Endothelial cell of umbilical vein (primary cell): ENCODE data around the gene JAZF1. TPM values are rescaled to one million over a fixed set of nuclear protein-coding genes. Genes with fewer than 3 reads are reported as not detected.

Experiments used
- BruUV-seq: library from RNA; stranded (reverse); fragments of 400-500 nt; replicated peaks from 2 replicates; lab custom pipeline; 2021; lab: Mats Ljungman, UMichigan
- CTCF ChIA-PET: fragments of 300-600, 350-600 bp; sonication (Branson Sonifier 250); formaldehyde crosslinking; loops from one replicate; lab custom pipeline; 2021; ENCODE audit warnings: antibody characterized with exemption, inconsistent platforms; lab: Charles Lee
- POLR2A ChIA-PET: fragments of 300-600, 350-600 bp; sonication (Branson Sonifier 250); formaldehyde crosslinking; loops from one replicate; lab custom pipeline; 2021; ENCODE audit warnings: antibody characterized with exemption, inconsistent platforms; lab: Charles Lee
- DNase-seq: peaks from one replicate; pipeline ENCODE4 v3.0.0-alpha.2; 2011; ENCODE audit warnings: low read depth, low spot score
- FAIRE-seq: peaks from 2 replicates; lab custom pipeline; 2011; peaks lifted over from hg19 to GRCh38; lab: Jason Lieb, UNC
- H2AFZ ChIP-seq: 2 replicates; pipeline ENCODE4 v1.6.0; 2012; ENCODE audit warnings: low read depth, low read length, control low read depth, inconsistent platforms
- H3K27ac ChIP-seq: 2 replicates; pipeline ENCODE4 v1.5.1; 2011; ENCODE audit warnings: low read depth, mild to moderate bottlenecking, control low read depth, low read length, moderate library complexity; ENCODE audit not compliant: insufficient read depth
- H3K27me3 ChIP-seq, 2 experiments: 2 replicates each; pipeline versions ENCODE4 v1.6.0 to v1.6.1; 2011; ENCODE audit warnings: low read length in 2 of 2, mixed read lengths in 1 of 2; ENCODE audit not compliant: control insufficient read depth in 2 of 2, insufficient read depth in 2 of 2
- H3K36me3 ChIP-seq, 2 experiments: 2 replicates in 1 of 2; 3 replicates in 1 of 2; pipeline ENCODE4 v1.5.1; 2011; ENCODE audit warnings: low read length in 2 of 2, mild to moderate bottlenecking in 1 of 2, moderate library complexity in 1 of 2; ENCODE audit not compliant: control insufficient read depth in 2 of 2, insufficient read depth in 2 of 2; ENCODE audit errors: extremely low read depth in 1 of 2
- H3K4me1 ChIP-seq: 3 replicates; pipeline ENCODE4 v1.5.1; 2011; ENCODE audit warnings: mild to moderate bottlenecking, low read length; ENCODE audit not compliant: control insufficient read depth, insufficient read depth; ENCODE audit errors: extremely low read depth
- H3K4me2 ChIP-seq: 2 replicates; pipeline ENCODE4 v1.6.1; 2011; ENCODE audit warnings: low read length, control low read depth, mixed read lengths; ENCODE audit not compliant: insufficient read depth
- H3K4me3 ChIP-seq, 3 experiments: fragments of 200-600 bp in 1 of 3; sonication (generic), shearing (Covaris generic) in 1 of 3; replicated peaks in 1 of 3; 2 replicates each; pipeline ENCODE4 v1.5.1; 2011 to 2016; ENCODE audit warnings: control low read depth in 3 of 3, low read length in 3 of 3, mild to moderate bottlenecking in 2 of 3, inconsistent platforms in 1 of 3, low read depth in 1 of 3, moderate library complexity in 1 of 3; ENCODE audit not compliant: insufficient read depth in 1 of 3
- H3K79me2 ChIP-seq: 2 replicates; pipeline ENCODE4 v1.6.0; 2012; ENCODE audit warnings: low read length, inconsistent platforms; ENCODE audit not compliant: control insufficient read depth, insufficient read depth
- H3K9ac ChIP-seq: replicated peaks from 2 replicates; pipeline ENCODE3; 2011; ENCODE audit warnings: low read length, control low read depth; ENCODE audit not compliant: insufficient read depth; ENCODE audit errors: extremely low read depth
- H3K9me1 ChIP-seq: replicated peaks from 3 replicates; pipeline ENCODE4 v1.6.0; 2011; ENCODE audit warnings: mild to moderate bottlenecking, low read length; ENCODE audit not compliant: control insufficient read depth, insufficient read depth; ENCODE audit errors: extremely low read depth
- H3K9me3 ChIP-seq: replicated peaks from 2 replicates; pipeline ENCODE4 v1.5.1; 2012; ENCODE audit warnings: low read length, inconsistent platforms; ENCODE audit not compliant: control insufficient read depth, insufficient read depth
- H4K20me1 ChIP-seq: replicated peaks from 2 replicates; pipeline ENCODE3; 2011; ENCODE audit warnings: mild to moderate bottlenecking, low read length; ENCODE audit not compliant: control insufficient read depth, insufficient read depth; ENCODE audit errors: extremely low read depth
- JUN ChIP-seq: IDR thresholded peaks from 2 replicates; pipeline ENCODE4 v1.6.1; 2011; ENCODE audit warnings: borderline replicate concordance, low read depth; ENCODE audit not compliant: insufficient read length, insufficient read depth
- POLR2AphosphoS5 ChIP-seq: IDR thresholded peaks from 2 replicates; pipeline ENCODE4 v1.6.1; 2012; ENCODE audit warnings: low read depth, mild to moderate bottlenecking, control low read depth, low read length, moderate library complexity; ENCODE audit not compliant: insufficient read depth
- dilution Hi-C: fragments of 300-500 bp; cut with MboI; formaldehyde crosslinking; loops from one replicate; pipeline ENCODE4 v1.15.0; 2019; ENCODE audit warnings: low sequenced_read_pairs; ENCODE audit not compliant: extremely low pct_ligation_motif_present
- intact Hi-C: fragments of 100-400 bp; cut with micrococcal nuclease; formaldehyde crosslinking; loops from one replicate; pipeline ENCODE4 v1.10.0; 2022
- polyA plus RNA-seq, 4 experiments: library from polyadenylated mRNA; depleted of rRNA in 3 of 4; stranded (reverse) in 3 of 4; unstranded in 1 of 4; fragments of >200 nt; gene quantifications; 2 replicates each; pipeline versions ENCODE4 v1.2.1 to v1.2.3, GENCODE V29; 2011 to 2012; ENCODE audit warnings: missing spikeins in 1 of 4
- total RNA-seq: library from RNA; stranded (reverse); gene quantifications from 2 replicates; pipeline ENCODE4 v1.2.3, GENCODE V29; 2021

JAZF1 gene
- total and polyA plus RNA-seq, 2 donors (not counting 3 experiments of a cell fraction or from before 2014, with no cell fraction given) = 2.5 to 16.9 TPM

- POLR2A ChIA-PET = no interaction called here
- Histone ChIP-seq H4K20me1 (peaks cover 2% of the 10 kb centered on the region), H3K4me3 (no peak overlapping the region), H3K9me3 (no peaks in the 10 kb centered on the region), H3K4me1 (no peaks in the 10 kb centered on the region), H3K79me2 (peaks cover 1% of the 10 kb centered on the region), H3K27ac (no peak overlapping the region), H3K9ac (no peak overlapping the region), H3K9me1 (no peaks in the 10 kb centered on the region), H3K4me2 (no peak overlapping the region), H3K27me3 (no peaks in the 10 kb centered on the region), H3K36me3 (no peaks in the 10 kb centered on the region), H2AFZ (no peak overlapping the region)
- FAIRE-seq = peak; percentile 18
- TF ChIP-seq POLR2AphosphoS5 = no peak
- no peak for TF ChIP-seq JUN
- CTCF ChIA-PET = no interaction called here
- dilution Hi-C loops (no loop called here), intact Hi-C loops (no loop called here)
- BruUV-seq = no TSS peak
- DNase-seq = no peak
Observed at GRCh38 chr7:28135315-28135714, 45.3 kb downstream of the JAZF1 start.

- Histone ChIP-seq H3K36me3 (no peaks in the 10 kb centered on the region), H2AFZ (no peak overlapping the region), H3K4me3 (no peak overlapping the region), H3K79me2 (peaks cover 1% of the 10 kb centered on the region), H3K4me2 (no peak overlapping the region), H3K27me3 (no peaks in the 10 kb centered on the region), H3K4me1 (peaks cover 6% of the 10 kb centered on the region), H3K9me1 (no peaks in the 10 kb centered on the region), H4K20me1 (peaks cover 2% of the 10 kb centered on the region), H3K9me3 (no peaks in the 10 kb centered on the region), H3K27ac (no peak overlapping the region), H3K9ac (no peak overlapping the region)
- FAIRE-seq (no peak), DNase-seq (no peak)
- dilution Hi-C loops (no loop called here), intact Hi-C loops (no loop called here)
- no peak for TF ChIP-seq POLR2AphosphoS5
- CTCF ChIA-PET = interaction anchor here (0.6 kb wide), 1 partner anchor 84 kb away, joined by 3 read pairs; no protein-coding TSS in a partner anchor
- BruUV-seq = no TSS peak
- POLR2A ChIA-PET = no interaction called here
Observed at GRCh38 chr7:28133872-28134271, 46.7 kb downstream of the JAZF1 start.
